ENCODE data around the gene KCND2.

- TF ChIP-seq CTCF (IDR thresholded peaks at IDR 0.05; ENCODE audit: low read length) (no peak), EZH2 (IDR thresholded peaks at IDR 0.05; ENCODE audit: borderline replicate concordance, low read length) (no peak)
Measured at GRCh38 chr7:120320218-120320961, 47.4 kb downstream of the KCND2 start.
